ENCODE measurements around the gene TCTN3.
"Not testable (repeated sequence)": the region's sequence is repeated elsewhere in the genome, so short reads cannot be mapped to it uniquely, and the experiment has no call there.

Gene TCTN3

GRCh38 chr10:95637911-95638310 is 55.8 kb downstream of the TCTN3 start:
- no peak for TF ChIP-seq CTCF (conservative IDR thresholded peaks at IDR 0.05; ENCODE audit: control insufficient read depth, insufficient read depth, low read depth, low read length)
- H3K4me3 ChIP-seq (ENCODE audit: control insufficient read depth, low read depth, low read length) = no peak overlapping the region
- no peak for DNase-seq (ENCODE audit: low read depth)

- no peak overlapping the region for H3K4me3 ChIP-seq (ENCODE audit: control insufficient read depth, low read depth, low read length)
- DNase-seq (ENCODE audit: low read depth) = no peak
- no peak for TF ChIP-seq CTCF (conservative IDR thresholded peaks at IDR 0.05; ENCODE audit: control insufficient read depth, insufficient read depth, low read depth, low read length)
Measured at GRCh38 chr10:95637140-95637539, 56.6 kb downstream of the TCTN3 start.

- no peak overlapping the region for H3K4me3 ChIP-seq (ENCODE audit: control insufficient read depth, low read depth, low read length)
- no peak for TF ChIP-seq CTCF (conservative IDR thresholded peaks at IDR 0.05; ENCODE audit: control insufficient read depth, insufficient read depth, low read depth, low read length)
- no peak for DNase-seq (ENCODE audit: low read depth)
Measured at GRCh38 chr10:95635319-95635733, 58.4 kb downstream of the TCTN3 start.

GRCh38 chr10:95628786-95629185 is 64.9 kb downstream of the TCTN3 start:
- H3K4me3 ChIP-seq (ENCODE audit: control insufficient read depth, low read depth, low read length) = no peak overlapping the region
- DNase-seq (ENCODE audit: low read depth) = peak; percentile 21
- no peak for TF ChIP-seq CTCF (conservative IDR thresholded peaks at IDR 0.05; ENCODE audit: control insufficient read depth, insufficient read depth, low read depth, low read length)

GRCh38 chr10:95626500-95626899 is 67.2 kb downstream of the TCTN3 start:
- no peak for DNase-seq (ENCODE audit: low read depth)
- no peak for TF ChIP-seq CTCF (conservative IDR thresholded peaks at IDR 0.05; ENCODE audit: control insufficient read depth, insufficient read depth, low read depth, low read length)
- no peak overlapping the region for H3K4me3 ChIP-seq (ENCODE audit: control insufficient read depth, low read depth, low read length)

- not testable (repeated sequence) for H3K4me3 ChIP-seq (ENCODE audit: control insufficient read depth, low read depth, low read length); DNase-seq (ENCODE audit: low read depth)
Measured at GRCh38 chr10:95620415-95620814, 73.3 kb downstream of the TCTN3 start.

- DNase-seq (ENCODE audit: low read depth) = no peak
- H3K4me3 ChIP-seq (ENCODE audit: control insufficient read depth, low read depth, low read length) = no peak overlapping the region
- TF ChIP-seq CTCF (conservative IDR thresholded peaks at IDR 0.05; ENCODE audit: control insufficient read depth, insufficient read depth, low read depth, low read length) = no peak
Measured at GRCh38 chr10:95618101-95618500, 75.6 kb downstream of the TCTN3 start.

Data from fibroblast of mammary gland (primary cell).